Common myeloid progenitor, CD34-positive (primary cell): Measurements from ENCODE around the gene CNN2. TPM values are rescaled to one million over a fixed set of nuclear protein-coding genes. Genes with fewer than 3 reads are reported as not detected.
A peak's percentile ranks its signal among the peaks of the same experiment; 100 is the strongest.

Source experiments
- CTCF ChIA-PET: fragments of 350-600 bp; sonication (Branson Sonifier 250); formaldehyde crosslinking; loops from one replicate; lab custom pipeline; 2021; ENCODE audit warnings: antibody characterized with exemption; lab: Charles Lee
- POLR2A ChIA-PET: fragments of 350-600 bp; sonication (Branson Sonifier 250); formaldehyde crosslinking; loops from one replicate; lab custom pipeline; 2021; ENCODE audit warnings: antibody characterized with exemption; lab: Charles Lee
- DNase-seq, 3 donors: peaks; one replicate each; pipeline versions ENCODE4 v3.0.0 to v3.0.0-alpha.2; 2013
- H3K27ac ChIP-seq, 2 experiments: 1 replicate in 1 of 2; 2 replicates in 1 of 2; pipeline ENCODE4 v1.7.0; 2013; ENCODE audit warnings: inconsistent platforms in 2 of 2, low read length in 2 of 2, mild to moderate bottlenecking in 2 of 2, low read depth in 1 of 2, moderate library complexity in 1 of 2; ENCODE audit not compliant: severe bottlenecking in 2 of 2, insufficient read depth in 1 of 2, poor library complexity in 1 of 2
- H3K27me3 ChIP-seq, 5 experiments: replicated peaks in 2 of 5; 1 replicate in 3 of 5; 2 replicates in 2 of 5; pipeline versions ENCODE4 v1.6.1 to v1.7.0; 2013; ENCODE audit warnings: low read length in 4 of 5, mild to moderate bottlenecking in 2 of 5, moderate library complexity in 2 of 5, inconsistent platforms in 1 of 5; ENCODE audit not compliant: insufficient read depth in 5 of 5, control insufficient read depth in 4 of 5
- H3K36me3 ChIP-seq, 4 experiments: 1 replicate in 2 of 4; 2 replicates in 2 of 4; pipeline versions ENCODE4 v1.6.1 to v1.7.0; 2013; ENCODE audit warnings: low read length in 3 of 4, control low read depth in 1 of 4, mild to moderate bottlenecking in 1 of 4; ENCODE audit not compliant: control insufficient read depth in 4 of 4, insufficient read depth in 4 of 4
- H3K4me1 ChIP-seq, 4 experiments: 1 replicate in 3 of 4; 2 replicates in 1 of 4; pipeline versions ENCODE4 v1.6.1 to v1.7.1; 2013; ENCODE audit warnings: low read length in 3 of 4, mild to moderate bottlenecking in 3 of 4, control low read depth in 1 of 4, inconsistent platforms in 1 of 4, moderate library complexity in 1 of 4; ENCODE audit not compliant: control insufficient read depth in 4 of 4, insufficient read depth in 4 of 4; ENCODE audit errors: control extremely low read depth in 1 of 4
- H3K4me3 ChIP-seq, 7 experiments: 1 replicate in 4 of 7; 2 replicates in 3 of 7; pipeline versions ENCODE4 v1.5.1 to v1.7.0; 2013; ENCODE audit warnings: mild to moderate bottlenecking in 7 of 7, low read length in 6 of 7, moderate library complexity in 6 of 7, inconsistent platforms in 2 of 7, low read depth in 2 of 7, control low read depth in 1 of 7; ENCODE audit not compliant: insufficient read depth in 4 of 7, control insufficient read depth in 1 of 7; ENCODE audit errors: extremely low read depth in 1 of 7
- H3K9me3 ChIP-seq, 5 experiments: 1 replicate in 4 of 5; 2 replicates in 1 of 5; pipeline versions ENCODE4 v1.6.1 to v1.7.1; 2013; ENCODE audit warnings: low read length in 4 of 5, mild to moderate bottlenecking in 2 of 5, inconsistent platforms in 1 of 5, low read depth in 1 of 5, moderate library complexity in 1 of 5; ENCODE audit not compliant: control insufficient read depth in 4 of 5, insufficient read depth in 2 of 5; ENCODE audit errors: control extremely low read depth in 1 of 5
- WGBS: methylation state at CpG from one replicate; pipeline ENCODE4 v1.1.5; 2013; ENCODE audit not compliant: insufficient coverage; 5-methylcytosine and 5-hydroxymethylcytosine counted together
- polyA plus RNA-seq: library from polyadenylated mRNA; unstranded; fragments of 120-200 nt; gene quantifications from one replicate; pipeline ENCODE4 v1.2.1, GENCODE V29; 2013

The CNN2 gene
- 95.2 TPM for polyA plus RNA-seq

GRCh38 chr19:1025960-1026782 is at the start of gene CNN2:
TSS of gene CNN2 (plus strand) at chr19:1026608. CDS start at chr19:1026662, 54 bp downstream.
- Histone ChIP-seq H3K36me3 (peaks cover 0 to 11% (median 7%) of the 10 kb centered on the region in 4 experiments), H3K4me1 (peaks cover 0 to 37% (median 29%) of the 10 kb centered on the region in 4 experiments), H3K27ac (peak within 1 kb of the TSS; percentile 58 to 85), H3K27me3 (no peaks in the 10 kb centered on the region), H3K9me3 (no peaks in the 10 kb centered on the region), H3K4me3 (peak within 1 kb of the TSS; percentile 74 to 92 (median 81))
- CTCF ChIA-PET, result interaction anchor here (1.0 to 5.3 kb wide), 3 partner anchors 12 to 80 kb away, joined by 3 to 44 read pairs (median 4); partner anchors contain the start of gene ABCA7
- 5% methylated on average over 54 of the region's 63 CpGs for WGBS
- POLR2A ChIA-PET, result interaction anchor here (0.8 to 1.5 kb wide), 9 partner anchors 11 to 244 kb away, joined by 3 to 5 read pairs (median 3); partner anchors contain the start of genes ABCA7 and ARHGAP45
- peak; percentile 48 to 68 (median 63) for DNase-seq

GRCh38 chr19:977058-977464 is 49.3 kb upstream of the CNN2 start:
- DNase-seq, result no peak
- WGBS, result 93% methylated on average over 23 of the region's 24 CpGs
- Histone ChIP-seq H3K27me3 (no peaks in the 10 kb centered on the region), H3K9me3 (no peaks in the 10 kb centered on the region), H3K4me1 (no peaks in the 10 kb centered on the region), H3K27ac (no peak overlapping the region), H3K4me3 (no peak overlapping the region), H3K36me3 (peaks cover 0 to 11% (median 3%) of the 10 kb centered on the region in 4 experiments)
- ChIA-PET POLR2A (no interaction called here), CTCF (interaction anchor here (0.9 to 1.3 kb wide), 2 partner anchors 21 to 42 kb away, joined by 3 read pairs; no protein-coding TSS in a partner anchor)

- DNase-seq, result no peak
- POLR2A ChIA-PET, result no interaction called here
- no peaks in the 10 kb centered on the region for H3K27me3 ChIP-seq
- WGBS, result 93% methylated on average over 12 of the region's 19 CpGs
- H3K4me3 ChIP-seq, result no peak overlapping the region
- peaks cover 0 to 17% (median 13%) of the 10 kb centered on the region in 4 experiments for H3K4me1 ChIP-seq
- no peaks in the 10 kb centered on the region for H3K36me3 ChIP-seq
- no peak overlapping the region for H3K27ac ChIP-seq
- CTCF ChIA-PET, result interaction anchor here (0.9 to 5.7 kb wide), 3 partner anchors 43 to 123 kb away, joined by 3 to 90 read pairs (median 3); no protein-coding TSS in a partner anchor
- H3K9me3 ChIP-seq, result no peaks in the 10 kb centered on the region
These were observed 47.1 kb upstream of the CNN2 start for GRCh38 chr19:979318-979741.

GRCh38 chr19:980133-980998 is 46.0 kb upstream of the CNN2 start:
- WGBS, result 81% methylated on average over 30 of the region's 32 CpGs

GRCh38 chr19:982567-983170 is 43.7 kb upstream of the CNN2 start:
- ChIA-PET POLR2A (interaction anchor here (0.6 to 1.8 kb wide), 2 partner anchors 58 to 60 kb away, joined by 3 to 6 read pairs; no protein-coding TSS in a partner anchor), CTCF (interaction anchor here (1.0 to 5.7 kb wide), 12 partner anchors 13 to 213 kb away, joined by 3 to 90 read pairs (median 6); no protein-coding TSS in a partner anchor)
- peak; percentile 72 to 77 (median 77) for DNase-seq
- under 1% methylated on average over 46 of the region's 46 CpGs for WGBS
- H3K27ac ChIP-seq, result no peak overlapping the region
- H3K36me3 ChIP-seq, result peaks cover 9 to 20% (median 15%) of the 10 kb centered on the region in 4 experiments
- no peaks in the 10 kb centered on the region for H3K9me3 ChIP-seq
- no peaks in the 10 kb centered on the region for H3K27me3 ChIP-seq
- peak overlapping the region in 4 of 7 experiments; percentile 36 to 62 (median 52) for H3K4me3 ChIP-seq
- peaks cover 0 to 31% (median 19%) of the 10 kb centered on the region in 4 experiments for H3K4me1 ChIP-seq

More at GRCh38 chr19:980133-980998, 46.0 kb upstream of the CNN2 start:
- CTCF ChIA-PET, result interaction anchor here (1.5 to 5.7 kb wide), 5 partner anchors 11 to 211 kb away, joined by 3 to 90 read pairs (median 6); no protein-coding TSS in a partner anchor
- POLR2A ChIA-PET, result interaction anchor here (0.7 kb wide), 1 partner anchor 162 kb away, joined by 4 read pairs; no protein-coding TSS in a partner anchor
- DNase-seq, result no peak
- no peak overlapping the region for H3K4me3 ChIP-seq
- H3K4me1 ChIP-seq, result peaks cover 0 to 27% (median 19%) of the 10 kb centered on the region in 4 experiments
- peak overlapping the region in 1 of 2 experiments; percentile 58 for H3K27ac ChIP-seq
- no peaks in the 10 kb centered on the region for H3K9me3 ChIP-seq
- no peaks in the 10 kb centered on the region for H3K27me3 ChIP-seq
- H3K36me3 ChIP-seq, result peaks cover 0 to 1% (median 0%) of the 10 kb centered on the region in 4 experiments
